Tibial nerve (tissue), 4 donors: ENCODE data around the gene BCL7C. TPM values are rescaled to one million over a fixed set of nuclear protein-coding genes. Genes with fewer than 3 reads are reported as not detected.

ENCODE experiments used
- DNase-seq, 2 donors: peaks; one replicate each; pipeline ENCODE4 v3.0.0-alpha.2; 2019; ENCODE audit warnings: low spot score in 2 of 2
- H3K27ac ChIP-seq, 4 donors: fragments of 200-600 bp; sonication (generic) in 3 of 4; one replicate each; pipeline ENCODE4 v1.5.1; 2017 to 2019; ENCODE audit warnings: mild to moderate bottlenecking in 1 of 4
- H3K27me3 ChIP-seq, 2 donors: fragments of 200-600 bp; sonication (generic) in 1 of 2; one replicate each; pipeline versions ENCODE4 v1.5.1 to v1.6.0; 2017 to 2019
- H3K36me3 ChIP-seq, 3 donors: fragments of 200-600 bp; sonication (generic); one replicate each; pipeline ENCODE4 v1.5.1; 2018 to 2019
- H3K4me1 ChIP-seq, 4 donors: fragments of 200-600 bp; sonication (generic) in 3 of 4; one replicate each; pipeline ENCODE4 v1.5.1; 2017 to 2019
- H3K4me3 ChIP-seq, 4 donors: fragments of 200-600 bp; sonication (generic) in 3 of 4; one replicate each; pipeline ENCODE4 v1.5.1; 2017 to 2019; ENCODE audit warnings: mild to moderate bottlenecking in 1 of 4, moderate library complexity in 1 of 4
- H3K9me3 ChIP-seq, 4 donors: fragments of 200-600 bp; sonication (generic) in 3 of 4; one replicate each; pipeline ENCODE4 v1.5.1; 2017 to 2019
- EP300 ChIP-seq, 2 donors: sonication (generic); formaldehyde crosslinking; IDR thresholded peaks; one replicate each; pipeline ENCODE4 v1.6.1; 2017; ENCODE audit warnings: antibody characterized with exemption in 2 of 2, mild to moderate bottlenecking in 1 of 2
- POLR2A ChIP-seq, 2 donors: fragments of 450-650 bp; IDR thresholded peaks; one replicate each; pipeline ENCODE4 v1.6.1; 2017; ENCODE audit warnings: antibody characterized with exemption in 2 of 2, mild to moderate bottlenecking in 2 of 2, moderate library complexity in 2 of 2
- WGBS, 2 donors: methylation state at CpG; one replicate each; pipeline ENCODE4 v1.1.5; 2018; 5-methylcytosine and 5-hydroxymethylcytosine counted together
- total RNA-seq, 4 donors: library from RNA; depleted of rRNA; stranded (reverse); fragments of >200 nt; gene quantifications; one replicate each; pipeline ENCODE4 v1.1.0, GENCODE V29; 2016
- TF ChIP-seq, protein P1 (sequence below), 5 experiments: fragments of 200-600 bp in 3 of 5; fragments of 450-650 bp in 2 of 5; sonication (generic) in 3 of 5; IDR thresholded peaks; one replicate each; pipeline ENCODE4 v1.5.1; 2016 to 2019; ENCODE audit warnings: antibody characterized with exemption in 5 of 5, mild to moderate bottlenecking in 3 of 5, moderate library complexity in 2 of 5

The BCL7C gene
- total RNA-seq, 4 donors from 2014 or later: 42.9 to 54.0 (median 48.2) TPM

DNA sequence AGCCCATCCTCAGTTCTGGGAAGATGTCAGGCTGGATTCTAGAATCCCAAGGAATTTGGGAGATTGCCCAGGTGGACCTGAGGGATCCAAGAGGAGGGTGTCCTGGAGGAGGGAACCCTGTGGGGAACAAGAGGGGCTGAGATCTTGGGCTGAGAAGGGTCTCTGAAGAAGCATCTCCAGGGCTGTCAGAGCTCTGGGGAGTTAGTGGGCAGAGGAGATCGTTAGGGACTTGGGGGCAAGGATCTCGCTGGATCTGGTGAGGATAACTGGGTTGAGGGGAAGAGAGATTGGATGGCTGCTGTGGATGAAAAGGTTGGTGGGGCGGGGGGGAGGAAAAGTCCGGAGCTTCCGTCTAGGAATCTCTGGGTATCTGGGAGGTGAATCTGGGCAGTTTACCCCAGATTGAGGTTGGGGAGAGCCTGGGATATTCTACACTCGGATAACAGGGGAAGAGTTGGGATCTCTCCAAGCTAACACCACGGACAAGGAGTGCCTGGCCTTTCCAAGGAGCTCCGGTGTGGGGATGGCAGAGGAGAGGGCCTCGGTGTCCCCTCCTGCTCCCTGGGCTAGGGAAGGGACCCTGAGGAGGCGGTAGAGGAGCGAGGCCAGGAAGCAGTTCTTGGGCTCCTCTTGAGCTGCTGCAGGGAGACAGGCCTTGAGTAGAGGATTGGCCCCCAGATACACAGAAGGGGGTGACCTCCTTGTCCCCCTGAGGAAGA lies 31.2 kb upstream of the BCL7C start:
- H3K27me3 ChIP-seq: no peaks in the 10 kb centered on the region
- TF ChIP-seq EP300 (IDR thresholded peaks at IDR 0.05) (no peak), POLR2A (IDR thresholded peaks at IDR 0.05) (no peak)
- TF ChIP-seq, protein P1, sequence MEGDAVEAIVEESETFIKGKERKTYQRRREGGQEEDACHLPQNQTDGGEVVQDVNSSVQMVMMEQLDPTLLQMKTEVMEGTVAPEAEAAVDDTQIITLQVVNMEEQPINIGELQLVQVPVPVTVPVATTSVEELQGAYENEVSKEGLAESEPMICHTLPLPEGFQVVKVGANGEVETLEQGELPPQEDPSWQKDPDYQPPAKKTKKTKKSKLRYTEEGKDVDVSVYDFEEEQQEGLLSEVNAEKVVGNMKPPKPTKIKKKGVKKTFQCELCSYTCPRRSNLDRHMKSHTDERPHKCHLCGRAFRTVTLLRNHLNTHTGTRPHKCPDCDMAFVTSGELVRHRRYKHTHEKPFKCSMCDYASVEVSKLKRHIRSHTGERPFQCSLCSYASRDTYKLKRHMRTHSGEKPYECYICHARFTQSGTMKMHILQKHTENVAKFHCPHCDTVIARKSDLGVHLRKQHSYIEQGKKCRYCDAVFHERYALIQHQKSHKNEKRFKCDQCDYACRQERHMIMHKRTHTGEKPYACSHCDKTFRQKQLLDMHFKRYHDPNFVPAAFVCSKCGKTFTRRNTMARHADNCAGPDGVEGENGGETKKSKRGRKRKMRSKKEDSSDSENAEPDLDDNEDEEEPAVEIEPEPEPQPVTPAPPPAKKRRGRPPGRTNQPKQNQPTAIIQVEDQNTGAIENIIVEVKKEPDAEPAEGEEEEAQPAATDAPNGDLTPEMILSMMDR (IDR thresholded peaks at IDR 0.05): no peak
- no peak for DNase-seq
- H3K4me3 ChIP-seq: no peak overlapping the region
- 66% methylated on average over 11 of the region's 11 CpGs for WGBS, 2 donors
- H3K4me1 ChIP-seq: peaks cover 0 to 35% (median 4%) of the 10 kb centered on the region in 4 donors
- H3K9me3 ChIP-seq: no peaks in the 10 kb centered on the region
- peak overlapping the region in 3 of 4 donors; percentile 89 to 98 (median 98) for H3K27ac ChIP-seq
- peaks cover 0 to 48% (median 0%) of the 10 kb centered on the region in 3 donors for H3K36me3 ChIP-seq

- peaks cover 0 to 35% (median 4%) of the 10 kb centered on the region in 4 donors for H3K4me1 ChIP-seq
- H3K9me3 ChIP-seq: no peaks in the 10 kb centered on the region
- H3K36me3 ChIP-seq: peaks cover 0 to 41% (median 0%) of the 10 kb centered on the region in 3 donors
- H3K27ac ChIP-seq: peak overlapping the region; percentile 80 to 98 (median 94)
- H3K4me3 ChIP-seq: peak overlapping the region; percentile 56 to 93 (median 81)
- no peak for TF ChIP-seq EP300 (IDR thresholded peaks at IDR 0.05)
- TF ChIP-seq POLR2A (IDR thresholded peaks at IDR 0.05): no peak
- TF ChIP-seq, protein P1 (IDR thresholded peaks at IDR 0.05): no peak
- 4% methylated on average over 12 to 35 of the region's 53 CpGs for WGBS, 2 donors
- no peak for DNase-seq
- H3K27me3 ChIP-seq: no peaks in the 10 kb centered on the region
These were observed 30.4 kb upstream of the BCL7C start for GRCh38 chr16:30924076-30924912.

GRCh38 chr16:30923554-30924075 lies 29.7 kb upstream of the BCL7C start, which contains the start of gene FBXL19:
Gene FBXL19 (plus strand): TSS chr16:30923572. CDS start chr16:30925755, 2,183 bp downstream.
- 1 to 2% methylated on average over 22 to 26 of the region's 31 CpGs for WGBS, 2 donors
- Histone ChIP-seq H3K27me3 (no peaks in the 10 kb centered on the region), H3K36me3 (peaks cover 0 to 35% (median 0%) of the 10 kb centered on the region in 3 donors), H3K9me3 (no peaks in the 10 kb centered on the region), H3K27ac (peak within 1 kb of the TSS; percentile 90 to 98 (median 98)), H3K4me1 (peaks cover 0 to 35% (median 4%) of the 10 kb centered on the region in 4 donors), H3K4me3 (peak within 1 kb of the TSS; percentile 56 to 93 (median 81))
- DNase-seq: peak in 1 of 2 donors; percentile 36
- TF ChIP-seq, protein P1 (IDR thresholded peaks at IDR 0.05): no peak
- no peak for TF ChIP-seq EP300 (IDR thresholded peaks at IDR 0.05)
- TF ChIP-seq POLR2A (IDR thresholded peaks at IDR 0.05): no peak

DNA sequence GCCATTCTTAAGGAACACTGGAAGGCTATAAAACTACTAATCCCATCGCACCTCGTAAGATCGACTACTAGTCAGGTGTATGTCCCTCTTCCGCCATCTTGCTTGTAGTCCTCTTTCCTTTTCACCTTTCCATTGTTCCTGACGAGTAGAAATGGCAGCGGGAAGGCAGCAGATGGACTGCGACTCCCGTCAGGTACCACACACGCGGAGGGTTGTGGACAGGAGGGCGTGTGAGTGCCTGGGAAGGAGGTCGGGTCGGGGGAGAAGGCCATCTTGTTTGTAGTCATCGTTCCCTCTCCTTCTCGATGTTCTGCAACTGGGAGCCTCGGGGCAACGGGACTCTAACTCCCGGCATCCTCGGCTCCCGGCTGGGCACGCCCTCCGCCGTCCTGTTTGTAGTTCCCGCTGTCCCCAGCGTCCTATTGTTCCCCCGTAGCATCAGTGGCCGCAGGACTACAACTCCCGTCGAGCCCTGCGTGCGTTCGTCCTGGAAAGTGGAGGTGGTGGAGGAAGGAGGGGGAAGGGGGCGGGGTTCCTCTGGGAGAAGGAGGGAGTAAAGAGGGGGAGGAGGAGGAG lies 29.2 kb upstream of the BCL7C start:
- peaks cover 0 to 29% (median 0%) of the 10 kb centered on the region in 3 donors for H3K36me3 ChIP-seq
- no peaks in the 10 kb centered on the region for H3K27me3 ChIP-seq
- TF ChIP-seq, protein P1 (IDR thresholded peaks at IDR 0.05): peak in 1 of 5 experiments; percentile 23
- peak in 1 of 2 donors; percentile 91 for TF ChIP-seq EP300 (IDR thresholded peaks at IDR 0.05)
- peak in 1 of 2 donors; percentile 22 for TF ChIP-seq POLR2A (IDR thresholded peaks at IDR 0.05)
- no peaks in the 10 kb centered on the region for H3K9me3 ChIP-seq
- H3K4me1 ChIP-seq: peaks cover 0 to 35% (median 4%) of the 10 kb centered on the region in 4 donors
- H3K27ac ChIP-seq: peak overlapping the region; percentile 90 to 98 (median 98)
- 0 to 1% methylated on average over 32 to 33 of the region's 33 CpGs for WGBS, 2 donors
- H3K4me3 ChIP-seq: peak overlapping the region; percentile 56 to 93 (median 81)
- peak; percentile 99 for DNase-seq
